AG04449 (cell line): ENCODE measurements around the gene RABGGTB.
"Not testable (repeated sequence)": the region's sequence is repeated elsewhere in the genome, so short reads cannot be mapped to it uniquely, and the experiment has no call there.

ENCODE experiments used
- CTCF ChIA-PET: fragments of 350-600 bp; formaldehyde crosslinking; extraction: SDS; loops from one replicate; lab custom pipeline; 2021; ENCODE audit warnings: antibody characterized with exemption; lab: Yijun Ruan, JAX
- POLR2A ChIA-PET: fragments of 400-600, 350-600 bp; formaldehyde crosslinking; extraction: SDS; loops from one replicate; lab custom pipeline; 2020; ENCODE audit warnings: antibody characterized with exemption, inconsistent platforms; lab: Yijun Ruan, JAX
- DNase-seq: peaks from one replicate; pipeline ENCODE4 v3.0.0-alpha.2; 2010; ENCODE audit warnings: low read depth, low spot score
- H3K4me3 ChIP-seq: 2 replicates; pipeline ENCODE4 v1.5.1; 2011; ENCODE audit warnings: low read depth, mild to moderate bottlenecking, control low read depth, low read length
- CTCF ChIP-seq: IDR thresholded peaks from one replicate; pipeline ENCODE4 v1.5.1; 2011; ENCODE audit warnings: mild to moderate bottlenecking, moderate library complexity, low read length, control low read depth, inconsistent platforms; ENCODE audit not compliant: insufficient read depth; ENCODE audit errors: missing control alignments

The RABGGTB gene

DNA sequence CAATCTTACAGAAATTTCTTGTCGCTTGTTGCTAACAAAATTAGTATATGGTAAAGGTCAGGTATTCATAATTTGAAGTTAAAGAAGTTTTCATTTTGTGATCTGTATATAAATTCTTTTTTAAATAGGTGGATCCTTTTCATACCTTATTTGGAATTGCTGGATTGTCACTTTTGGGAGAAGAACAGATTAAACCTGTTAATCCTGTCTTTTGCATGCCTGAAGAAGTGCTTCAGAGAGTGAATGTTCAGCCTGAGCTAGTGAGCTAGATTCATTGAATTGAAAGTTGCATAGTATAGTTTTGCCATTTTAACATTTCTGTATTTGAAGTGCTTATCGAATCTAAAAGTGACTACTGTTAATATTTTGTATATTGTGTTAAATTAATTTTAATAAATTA, 8.3 kb downstream of the RABGGTB start:
- CTCF ChIA-PET, result no interaction called here
- POLR2A ChIA-PET, result interaction anchor here (0.7 kb wide), 1 partner anchor 9 kb away, joined by 3 read pairs; the partner anchor contains the start of gene RABGGTB
- H3K4me3 ChIP-seq, result no peak overlapping the region
- TF ChIP-seq CTCF, result no peak
- no peak for DNase-seq

DNA sequence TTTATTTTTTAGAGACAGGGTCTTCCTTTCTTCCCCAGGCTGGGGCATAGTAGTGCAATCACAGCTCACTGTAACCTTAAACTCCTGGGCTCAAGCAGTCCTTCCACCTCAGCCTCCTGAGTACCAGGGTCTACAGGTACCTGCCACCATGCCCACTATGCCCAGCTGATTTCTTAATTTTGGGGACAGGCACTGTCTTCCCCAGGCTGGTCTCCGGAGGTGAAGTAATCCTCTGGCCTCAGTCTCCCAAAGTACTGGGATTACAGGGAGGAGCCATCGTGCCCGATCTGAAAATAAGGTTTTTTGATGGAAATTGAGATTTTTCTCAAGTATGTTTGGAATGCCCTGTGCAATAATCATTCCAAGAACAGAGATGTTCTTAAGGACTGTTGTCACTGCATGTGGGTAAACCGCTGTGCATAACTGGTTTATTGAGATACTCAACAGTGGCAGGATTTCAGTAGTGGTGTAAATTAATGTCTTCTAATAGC, 9.7 kb downstream of the RABGGTB start:
- DNase-seq, result no peak
- ChIA-PET POLR2A (no interaction called here), CTCF (no interaction called here)

DNA sequence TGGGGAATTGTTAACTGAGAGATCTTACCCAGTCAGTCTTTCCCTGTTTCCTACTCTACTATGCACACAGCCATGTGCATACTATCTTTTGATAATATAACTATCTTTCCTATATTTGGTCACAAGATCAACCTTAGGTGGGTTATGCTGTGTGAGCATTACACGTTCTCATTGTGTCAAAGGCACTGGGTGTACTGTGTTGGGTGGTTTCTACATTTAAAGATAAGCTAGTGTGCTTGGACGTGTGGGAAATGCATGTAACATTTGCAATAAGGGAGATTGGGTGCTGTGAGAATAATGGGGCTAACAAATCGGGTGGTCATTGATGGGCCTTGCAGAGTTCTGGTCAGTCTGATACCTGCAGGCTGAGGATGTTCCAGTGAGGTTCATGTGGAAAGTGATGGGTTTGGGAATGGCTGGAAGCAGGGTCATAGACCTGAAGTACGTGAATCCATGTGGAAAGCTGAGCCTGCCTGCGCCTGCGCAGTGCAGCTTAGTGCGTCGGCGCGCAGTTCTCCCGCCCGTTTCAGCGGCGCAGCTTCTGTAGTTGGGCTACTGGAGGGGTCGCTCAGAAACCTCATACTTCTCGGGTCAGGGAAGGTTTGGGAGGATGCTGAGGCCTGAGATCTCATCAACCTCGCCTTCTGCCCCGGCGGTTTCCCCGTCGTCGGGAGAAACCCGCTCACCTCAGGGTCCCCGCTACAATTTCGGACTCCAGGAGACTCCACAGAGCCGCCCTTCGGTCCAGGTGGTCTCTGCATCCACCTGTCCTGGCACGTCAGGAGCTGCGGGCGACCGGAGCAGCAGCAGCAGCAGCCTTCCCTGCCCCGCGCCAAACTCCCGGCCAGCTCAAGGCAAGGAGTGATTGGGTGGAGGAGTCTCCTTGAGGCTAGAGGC, 10.6 kb downstream of the RABGGTB start, which contains the start of gene MSH4:
TSS of gene MSH4 (plus strand) at position 507 of the 897 bp plus-strand sequence. CDS start at position 611, 104 bp downstream.
- no peak for TF ChIP-seq CTCF
- no peak within 1 kb of the TSS for H3K4me3 ChIP-seq
- CTCF ChIA-PET, result no interaction called here
- no peak for DNase-seq
- POLR2A ChIA-PET, result interaction anchor here (1.1 kb wide), 1 partner anchor 11 kb away, joined by 5 read pairs; the partner anchor contains the start of gene RABGGTB

More for the DNA sequence above, 9.7 kb downstream of the RABGGTB start:
- no peak for TF ChIP-seq CTCF
- H3K4me3 ChIP-seq, result no peak overlapping the region

GRCh38 chr1:75797273-75797588, 11.2 kb downstream of the RABGGTB start:
- ChIA-PET CTCF (no interaction called here), POLR2A (interaction anchor here (0.6 to 1.1 kb wide), 2 partner anchors 11 to 24 kb away, joined by 3 to 5 read pairs; partner anchors contain the start of gene RABGGTB)
- H3K4me3 ChIP-seq, result no peak overlapping the region
- TF ChIP-seq CTCF, result no peak
- DNase-seq, result no peak

DNA sequence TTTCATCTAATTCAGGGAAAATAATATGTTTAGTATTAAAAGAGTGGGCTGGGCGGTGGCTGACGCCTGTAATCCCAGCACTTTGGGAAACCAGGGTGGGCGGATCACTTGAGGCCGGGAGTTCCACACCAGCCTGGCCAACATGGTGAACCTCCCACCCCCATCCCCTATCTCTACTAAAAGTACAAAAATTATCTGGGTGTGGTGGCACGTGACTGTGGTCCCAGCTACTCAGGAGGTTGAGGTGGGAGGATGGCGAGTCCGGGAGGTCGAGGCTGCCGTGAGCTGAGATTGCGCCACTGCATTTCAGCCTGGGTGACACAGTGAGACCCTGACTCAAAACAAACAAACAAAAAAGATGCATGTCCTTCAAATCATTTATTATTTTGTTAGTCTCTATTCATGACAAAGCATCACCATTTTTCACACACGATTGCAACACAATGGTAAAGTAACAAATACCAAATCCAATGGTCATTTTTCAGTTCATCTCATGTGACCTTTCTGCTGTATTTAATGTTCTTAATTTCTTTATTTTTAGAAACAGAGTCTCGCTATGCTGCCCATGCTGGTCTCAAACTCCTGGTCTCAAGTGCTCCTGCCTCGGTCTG, 11.7 kb downstream of the RABGGTB start:
- no peak for TF ChIP-seq CTCF
- no peak overlapping the region for H3K4me3 ChIP-seq
- POLR2A ChIA-PET, result interaction anchor here (0.6 to 1.1 kb wide), 2 partner anchors 12 to 23 kb away, joined by 3 to 5 read pairs; partner anchors contain the start of gene RABGGTB
- CTCF ChIA-PET, result no interaction called here
- no peak for DNase-seq

DNA sequence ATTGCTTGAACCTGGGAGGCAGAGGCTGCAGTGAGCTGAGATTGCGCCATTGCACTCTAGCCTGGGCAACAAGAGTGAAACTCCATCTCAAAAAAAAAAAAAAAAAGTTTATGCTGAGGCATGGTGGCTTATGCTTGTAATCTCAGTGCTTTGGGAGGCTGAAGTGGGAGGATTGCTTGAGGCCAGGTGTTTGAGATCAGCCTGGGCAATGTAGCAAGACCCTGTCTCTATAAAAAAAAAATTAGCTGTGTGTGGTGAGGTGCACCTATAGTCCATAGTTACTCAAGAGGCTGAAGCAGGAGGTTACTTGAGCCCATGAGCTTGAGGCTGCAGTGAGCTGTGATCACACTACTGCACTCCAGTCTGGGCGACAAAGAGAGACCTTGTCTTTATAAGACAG, 15.4 kb downstream of the RABGGTB start:
- CTCF ChIA-PET, DNase-seq, H3K4me3 ChIP-seq: not testable (repeated sequence)
- POLR2A ChIA-PET, result interaction anchor here (1.3 kb wide), 1 partner anchor 16 kb away, joined by 3 read pairs; the partner anchor contains the start of gene RABGGTB
